ENCODE data around the gene BNIP5.
"Not testable (repeated sequence)": the region's sequence is repeated elsewhere in the genome, so short reads cannot be mapped to it uniquely, and the experiment has no call there.

The BNIP5 gene

GRCh38 chr6:36350681-36351571 lies 14.2 kb upstream of the BNIP5 start:
- Histone ChIP-seq H3K9ac (ENCODE audit: low read depth, low read length) (no peak overlapping the region), H3K36me3 (ENCODE audit: control insufficient read depth, insufficient read depth, low read length) (no peaks in the 10 kb centered on the region), H3K9me3 (ENCODE audit: control insufficient read depth, insufficient read depth, low read length) (no peaks in the 10 kb centered on the region), H3K4me3 (ENCODE audit: low read depth, low read length) (no peak overlapping the region), H3K4me1 (ENCODE audit: control insufficient read depth, insufficient read depth, low read length) (no peaks in the 10 kb centered on the region), H3K27me3 (ENCODE audit: control insufficient read depth, insufficient read depth, low read length) (no peaks in the 10 kb centered on the region)

- H3K4me3 ChIP-seq (ENCODE audit: low read depth, low read length), result no peak overlapping the region
- H3K4me1 ChIP-seq (ENCODE audit: control insufficient read depth, insufficient read depth, low read length), result peaks cover 2% of the 10 kb centered on the region
- no peaks in the 10 kb centered on the region for H3K36me3 ChIP-seq (ENCODE audit: control insufficient read depth, insufficient read depth, low read length)
- H3K9ac ChIP-seq (ENCODE audit: low read depth, low read length), result no peak overlapping the region
- no peaks in the 10 kb centered on the region for H3K9me3 ChIP-seq (ENCODE audit: control insufficient read depth, insufficient read depth, low read length)
- H3K27me3 ChIP-seq (ENCODE audit: control insufficient read depth, insufficient read depth, low read length), result no peaks in the 10 kb centered on the region
Measured at GRCh38 chr6:36350082-36350481, 13.4 kb upstream of the BNIP5 start.

- Histone ChIP-seq H3K4me3 (ENCODE audit: low read depth, low read length) (no peak overlapping the region), H3K36me3 (ENCODE audit: control insufficient read depth, insufficient read depth, low read length) (no peaks in the 10 kb centered on the region), H3K4me1 (ENCODE audit: control insufficient read depth, insufficient read depth, low read length) (peaks cover 2% of the 10 kb centered on the region), H3K27me3 (ENCODE audit: control insufficient read depth, insufficient read depth, low read length) (no peaks in the 10 kb centered on the region), H3K9me3 (ENCODE audit: control insufficient read depth, insufficient read depth, low read length) (no peaks in the 10 kb centered on the region), H3K9ac (ENCODE audit: low read depth, low read length) (no peak overlapping the region)
Measured at GRCh38 chr6:36349240-36349639, 12.6 kb upstream of the BNIP5 start.

- no peaks in the 10 kb centered on the region for H3K27me3 ChIP-seq (ENCODE audit: control insufficient read depth, insufficient read depth, low read length)
- H3K36me3 ChIP-seq (ENCODE audit: control insufficient read depth, insufficient read depth, low read length), result no peaks in the 10 kb centered on the region
- no peak overlapping the region for H3K4me3 ChIP-seq (ENCODE audit: low read depth, low read length)
- peaks cover 2% of the 10 kb centered on the region for H3K4me1 ChIP-seq (ENCODE audit: control insufficient read depth, insufficient read depth, low read length)
- H3K9ac ChIP-seq (ENCODE audit: low read depth, low read length), result no peak overlapping the region
- no peaks in the 10 kb centered on the region for H3K9me3 ChIP-seq (ENCODE audit: control insufficient read depth, insufficient read depth, low read length)
Measured at GRCh38 chr6:36347621-36348020, 10.9 kb upstream of the BNIP5 start.

DNA sequence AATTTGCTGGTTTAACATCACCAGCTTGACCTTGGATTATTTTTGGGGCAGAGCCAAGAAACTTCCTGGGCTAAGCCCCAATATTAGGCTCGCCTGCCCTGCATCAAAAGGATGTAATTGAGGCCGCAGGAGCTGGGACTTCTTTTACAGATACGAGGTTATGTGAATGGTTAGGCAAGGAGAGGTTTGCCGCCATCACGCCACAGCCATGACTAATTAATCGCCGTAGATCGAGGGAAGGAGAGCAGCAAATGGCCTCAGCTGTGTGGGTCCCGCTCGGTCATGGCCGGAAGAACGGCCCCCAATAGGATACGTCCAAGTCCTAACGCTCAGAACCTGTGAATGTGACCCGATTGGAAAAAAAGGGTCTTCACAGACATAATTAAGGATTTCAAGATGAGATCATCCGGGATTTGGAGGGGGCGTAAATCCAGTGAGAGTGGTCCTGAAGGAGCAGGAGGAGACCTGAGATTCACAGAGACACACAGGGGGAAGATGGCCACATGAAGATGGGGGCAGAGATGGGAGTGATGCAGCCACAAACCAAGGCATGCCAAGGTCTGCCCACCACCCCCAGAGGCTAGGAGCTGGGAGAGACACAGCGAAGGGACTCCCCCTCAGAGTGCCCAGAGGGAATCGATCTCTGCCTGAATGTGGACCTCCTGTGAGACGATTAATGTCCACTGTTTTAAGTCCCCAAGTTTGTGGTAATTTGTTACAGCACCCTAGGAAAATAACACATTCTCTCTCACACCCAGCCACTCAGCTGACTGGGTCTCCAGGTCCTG lies 10.0 kb upstream of the BNIP5 start:
- no peaks in the 10 kb centered on the region for H3K36me3 ChIP-seq (ENCODE audit: control insufficient read depth, insufficient read depth, low read length)
- H3K4me1 ChIP-seq (ENCODE audit: control insufficient read depth, insufficient read depth, low read length), result peaks cover 2% of the 10 kb centered on the region
- H3K27me3 ChIP-seq (ENCODE audit: control insufficient read depth, insufficient read depth, low read length), result no peaks in the 10 kb centered on the region
- H3K9me3 ChIP-seq (ENCODE audit: control insufficient read depth, insufficient read depth, low read length), result no peaks in the 10 kb centered on the region
- no peak overlapping the region for H3K9ac ChIP-seq (ENCODE audit: low read depth, low read length)
- H3K4me3 ChIP-seq (ENCODE audit: low read depth, low read length), result no peak overlapping the region

DNA sequence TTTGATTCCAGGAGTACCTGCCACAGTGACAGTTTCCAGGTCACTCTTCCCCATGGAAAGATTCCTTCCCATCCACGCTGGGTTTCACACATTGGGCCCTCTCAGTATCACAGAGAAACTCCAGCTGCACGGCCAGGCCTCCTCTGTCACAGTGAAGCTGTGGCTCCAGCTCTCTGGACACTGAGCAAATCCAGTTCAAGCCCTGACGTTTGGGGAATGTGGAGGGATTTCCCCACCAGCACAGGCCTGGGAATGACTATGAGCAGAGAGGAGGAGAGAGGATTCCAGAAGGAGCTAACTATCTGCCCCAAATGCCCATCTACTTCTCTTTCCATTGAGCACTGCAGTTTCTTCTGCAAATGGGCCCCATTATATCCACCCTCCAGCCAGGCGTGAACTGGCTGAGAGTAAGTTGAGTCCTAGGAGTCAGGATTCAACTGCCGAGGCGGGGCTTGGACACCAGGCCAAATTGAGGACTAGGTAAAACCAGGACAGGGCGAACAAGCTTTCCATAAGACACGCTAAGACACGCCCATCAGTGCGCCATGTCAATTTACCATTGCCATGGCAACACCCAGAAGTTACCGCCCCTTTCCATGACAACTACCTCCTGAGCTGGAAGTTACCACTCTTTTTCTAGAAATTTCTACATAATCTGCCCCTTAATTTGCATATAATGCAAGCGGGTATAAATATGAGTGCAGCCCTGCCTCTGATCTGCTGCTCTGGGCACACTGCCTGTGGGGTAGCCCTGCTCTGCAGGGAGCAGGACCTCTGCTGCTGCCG lies 9.2 kb upstream of the BNIP5 start:
- no peaks in the 10 kb centered on the region for H3K9me3 ChIP-seq (ENCODE audit: control insufficient read depth, insufficient read depth, low read length)
- H3K9ac ChIP-seq (ENCODE audit: low read depth, low read length), result no peak overlapping the region
- peaks cover 2% of the 10 kb centered on the region for H3K4me1 ChIP-seq (ENCODE audit: control insufficient read depth, insufficient read depth, low read length)
- H3K4me3 ChIP-seq (ENCODE audit: low read depth, low read length), result no peak overlapping the region
- H3K27me3 ChIP-seq (ENCODE audit: control insufficient read depth, insufficient read depth, low read length), result no peaks in the 10 kb centered on the region
- no peaks in the 10 kb centered on the region for H3K36me3 ChIP-seq (ENCODE audit: control insufficient read depth, insufficient read depth, low read length)

GRCh38 chr6:36343109-36343680 lies 6.5 kb upstream of the BNIP5 start:
- H3K27me3 ChIP-seq (ENCODE audit: control insufficient read depth, insufficient read depth, low read length), result peaks cover 14% of the 10 kb centered on the region
- no peaks in the 10 kb centered on the region for H3K36me3 ChIP-seq (ENCODE audit: control insufficient read depth, insufficient read depth, low read length)
- no peak overlapping the region for H3K9ac ChIP-seq (ENCODE audit: low read depth, low read length)
- H3K4me1 ChIP-seq (ENCODE audit: control insufficient read depth, insufficient read depth, low read length), result peaks cover 6% of the 10 kb centered on the region
- H3K9me3 ChIP-seq (ENCODE audit: control insufficient read depth, insufficient read depth, low read length), result no peaks in the 10 kb centered on the region
- no peak overlapping the region for H3K4me3 ChIP-seq (ENCODE audit: low read depth, low read length)

DNA sequence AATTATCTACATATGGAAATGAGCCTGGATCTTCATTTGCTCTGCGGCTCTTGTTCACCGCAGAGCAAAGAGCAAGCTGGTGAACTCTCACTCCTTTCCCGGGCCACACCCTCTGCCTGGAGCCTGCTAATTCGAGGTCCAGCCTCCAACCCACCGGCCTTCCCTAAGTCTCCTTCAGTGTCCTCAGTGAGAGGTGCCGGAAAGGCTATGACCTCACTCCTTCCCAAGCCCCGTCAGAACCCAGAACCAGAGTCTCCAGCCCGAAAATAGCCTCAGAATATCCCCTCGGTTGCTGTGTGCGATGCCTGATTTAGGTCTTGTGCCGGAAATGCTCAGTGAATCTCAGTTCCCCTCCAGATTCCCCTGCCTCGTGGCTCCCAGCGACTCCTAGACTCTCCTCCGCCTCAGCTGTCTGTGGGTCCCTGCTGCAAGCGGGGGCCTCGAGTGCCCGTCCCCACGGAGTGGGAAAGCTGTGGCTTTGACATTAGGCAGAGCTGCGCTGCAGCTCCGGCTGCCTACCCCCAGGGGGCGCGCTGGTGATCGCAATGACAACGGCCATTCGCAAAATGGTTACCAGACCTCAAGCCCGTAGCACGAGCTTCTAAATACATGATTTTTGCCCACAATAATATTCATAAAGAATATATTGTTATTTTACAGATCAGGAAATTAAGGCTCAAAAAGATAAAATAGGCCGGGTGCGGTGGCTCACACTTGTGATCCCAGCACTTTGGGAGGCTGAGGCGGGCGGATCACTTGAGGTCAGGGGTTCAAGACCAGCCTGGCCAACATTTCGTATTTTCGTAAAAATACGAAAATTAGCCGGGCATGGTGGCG lies 4.1 kb upstream of the BNIP5 start:
- peaks cover 5% of the 10 kb centered on the region for H3K4me1 ChIP-seq (ENCODE audit: control insufficient read depth, insufficient read depth, low read length)
- H3K9ac ChIP-seq (ENCODE audit: low read depth, low read length), result peak overlapping the region; percentile 1
- peaks cover 14% of the 10 kb centered on the region for H3K27me3 ChIP-seq (ENCODE audit: control insufficient read depth, insufficient read depth, low read length)
- no peaks in the 10 kb centered on the region for H3K36me3 ChIP-seq (ENCODE audit: control insufficient read depth, insufficient read depth, low read length)
- H3K9me3 ChIP-seq (ENCODE audit: control insufficient read depth, insufficient read depth, low read length), result no peaks in the 10 kb centered on the region
- peak overlapping the region; percentile 60 for H3K4me3 ChIP-seq (ENCODE audit: low read depth, low read length)

GRCh38 chr6:36340306-36340617 lies 3.6 kb upstream of the BNIP5 start:
- H3K4me3 ChIP-seq (ENCODE audit: low read depth, low read length), result peak overlapping the region; percentile 60
- H3K9ac ChIP-seq (ENCODE audit: low read depth, low read length), result peak overlapping the region; percentile 1
- H3K36me3 ChIP-seq (ENCODE audit: control insufficient read depth, insufficient read depth, low read length), result no peaks in the 10 kb centered on the region
- no peaks in the 10 kb centered on the region for H3K9me3 ChIP-seq (ENCODE audit: control insufficient read depth, insufficient read depth, low read length)
- H3K4me1 ChIP-seq (ENCODE audit: control insufficient read depth, insufficient read depth, low read length), result peaks cover 4% of the 10 kb centered on the region
- H3K27me3 ChIP-seq (ENCODE audit: control insufficient read depth, insufficient read depth, low read length), result peaks cover 14% of the 10 kb centered on the region

DNA sequence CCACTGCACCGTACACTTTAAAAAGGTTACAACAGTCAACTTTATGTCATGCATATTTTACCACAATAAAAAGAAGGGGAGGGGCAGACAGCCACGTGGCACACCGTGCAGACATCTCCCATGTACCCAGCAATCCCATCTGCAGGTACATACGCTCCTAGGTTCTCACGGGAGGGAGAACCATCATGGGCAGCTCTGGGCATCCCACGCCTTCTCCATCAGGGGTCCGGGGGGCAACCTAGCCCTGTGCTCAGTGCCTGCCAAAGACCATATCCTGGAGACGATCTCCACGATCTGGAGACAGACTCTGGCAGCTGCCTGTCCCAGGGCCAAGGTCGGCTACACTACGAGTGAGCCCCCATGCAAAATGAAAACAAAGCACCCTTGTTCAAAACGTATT lies 2.5 kb upstream of the BNIP5 start:
- peaks cover 18% of the 10 kb centered on the region for H3K27me3 ChIP-seq (ENCODE audit: control insufficient read depth, insufficient read depth, low read length)
- H3K36me3 ChIP-seq (ENCODE audit: control insufficient read depth, insufficient read depth, low read length), result no peaks in the 10 kb centered on the region
- H3K4me3 ChIP-seq (ENCODE audit: low read depth, low read length), result no peak overlapping the region
- H3K9me3 ChIP-seq (ENCODE audit: control insufficient read depth, insufficient read depth, low read length), result no peaks in the 10 kb centered on the region
- H3K4me1 ChIP-seq (ENCODE audit: control insufficient read depth, insufficient read depth, low read length), result peaks cover 8% of the 10 kb centered on the region
- H3K9ac ChIP-seq (ENCODE audit: low read depth, low read length), result no peak overlapping the region

GRCh38 chr6:36338223-36338622 lies 1.5 kb upstream of the BNIP5 start:
- not testable (repeated sequence) for H3K9me3 ChIP-seq (ENCODE audit: control insufficient read depth, insufficient read depth, low read length); H3K9ac ChIP-seq (ENCODE audit: low read depth, low read length); H3K4me3 ChIP-seq (ENCODE audit: low read depth, low read length); H3K4me1 ChIP-seq (ENCODE audit: control insufficient read depth, insufficient read depth, low read length); H3K36me3 ChIP-seq (ENCODE audit: control insufficient read depth, insufficient read depth, low read length)
- H3K27me3 ChIP-seq (ENCODE audit: control insufficient read depth, insufficient read depth, low read length), result peaks cover 18% of the 10 kb centered on the region
